ENCODE measurements around the gene LTBP2.
A peak's percentile ranks its signal among the peaks of the same experiment; 100 is the strongest.
"Not testable (repeated sequence)": the region's sequence is repeated elsewhere in the genome, so short reads cannot be mapped to it uniquely, and the experiment has no call there.

The LTBP2 gene

DNA sequence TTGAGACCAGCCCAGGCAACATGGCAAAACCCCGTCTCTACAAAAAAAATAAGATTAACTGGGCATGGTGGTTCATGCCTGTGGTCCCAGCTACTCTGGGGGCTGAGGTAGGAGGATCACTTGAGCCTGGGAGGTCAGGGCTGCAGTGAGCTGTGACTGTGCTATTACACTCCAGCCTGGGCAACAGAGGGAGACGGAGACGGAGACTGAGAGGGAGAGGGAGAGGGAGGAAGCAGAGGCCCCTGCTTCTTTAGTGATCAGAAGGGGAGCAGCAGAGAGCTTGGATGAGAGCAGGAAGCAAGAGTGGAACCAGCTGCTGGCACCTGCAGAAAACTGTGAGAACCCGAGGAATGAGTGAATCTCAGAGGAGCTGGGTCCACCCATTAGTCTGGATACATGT, 72.5 kb downstream of the LTBP2 start:
- H3K4me3 ChIP-seq (ENCODE audit: low read depth, low read length) = no peak overlapping the region
- DNase-seq (ENCODE audit: low read depth) = no peak
- TF ChIP-seq, protein P1, sequence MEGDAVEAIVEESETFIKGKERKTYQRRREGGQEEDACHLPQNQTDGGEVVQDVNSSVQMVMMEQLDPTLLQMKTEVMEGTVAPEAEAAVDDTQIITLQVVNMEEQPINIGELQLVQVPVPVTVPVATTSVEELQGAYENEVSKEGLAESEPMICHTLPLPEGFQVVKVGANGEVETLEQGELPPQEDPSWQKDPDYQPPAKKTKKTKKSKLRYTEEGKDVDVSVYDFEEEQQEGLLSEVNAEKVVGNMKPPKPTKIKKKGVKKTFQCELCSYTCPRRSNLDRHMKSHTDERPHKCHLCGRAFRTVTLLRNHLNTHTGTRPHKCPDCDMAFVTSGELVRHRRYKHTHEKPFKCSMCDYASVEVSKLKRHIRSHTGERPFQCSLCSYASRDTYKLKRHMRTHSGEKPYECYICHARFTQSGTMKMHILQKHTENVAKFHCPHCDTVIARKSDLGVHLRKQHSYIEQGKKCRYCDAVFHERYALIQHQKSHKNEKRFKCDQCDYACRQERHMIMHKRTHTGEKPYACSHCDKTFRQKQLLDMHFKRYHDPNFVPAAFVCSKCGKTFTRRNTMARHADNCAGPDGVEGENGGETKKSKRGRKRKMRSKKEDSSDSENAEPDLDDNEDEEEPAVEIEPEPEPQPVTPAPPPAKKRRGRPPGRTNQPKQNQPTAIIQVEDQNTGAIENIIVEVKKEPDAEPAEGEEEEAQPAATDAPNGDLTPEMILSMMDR (IDR thresholded peaks at IDR 0.05; ENCODE audit: insufficient read depth, low read depth, low read length, missing control alignments) = no peak

DNA sequence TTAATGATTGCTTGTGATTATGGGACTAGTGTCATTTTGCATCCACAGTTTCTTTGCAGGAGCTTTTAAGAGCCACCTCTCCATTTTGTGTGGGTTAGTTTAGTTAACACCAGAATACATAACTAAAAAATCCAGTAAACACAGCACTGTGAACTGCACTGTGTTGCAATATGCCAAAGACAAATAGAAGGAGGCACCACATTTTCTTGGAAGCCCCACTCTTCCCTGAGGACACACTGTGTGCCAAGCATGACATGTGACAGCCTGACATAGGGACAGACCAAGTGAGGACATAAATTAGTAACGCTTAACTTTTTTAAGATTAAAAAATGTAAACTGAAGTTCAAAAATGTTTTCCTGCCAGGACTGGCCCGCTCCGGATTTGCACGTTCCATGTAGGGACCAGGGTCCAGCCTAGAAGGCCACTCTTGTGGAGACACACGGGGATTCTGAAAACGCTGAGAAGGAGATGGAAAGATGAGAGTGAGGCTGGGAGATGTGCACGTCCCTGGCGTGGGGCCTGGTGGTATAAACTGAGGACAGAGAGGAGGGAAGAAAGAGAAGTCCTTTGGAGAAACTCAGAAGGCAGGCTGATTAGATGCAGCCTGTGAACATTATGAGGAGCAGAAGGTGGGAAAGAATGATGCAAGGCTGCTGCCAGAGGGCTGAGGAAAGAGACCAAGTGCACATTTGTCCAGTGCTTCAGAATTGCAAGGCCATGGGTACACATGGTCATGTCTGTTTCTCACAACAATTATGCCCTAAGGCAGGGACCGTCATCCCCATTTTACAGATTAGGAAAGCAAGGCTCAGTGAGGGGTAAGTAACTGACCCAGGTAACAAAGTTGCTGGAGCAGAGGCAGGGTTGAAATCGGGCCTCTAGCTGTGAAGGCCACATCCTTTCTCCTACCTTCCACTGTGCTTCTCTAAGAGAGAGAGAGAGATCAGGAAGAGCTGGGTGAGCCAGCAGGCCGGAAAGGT, 73.3 kb downstream of the LTBP2 start:
- no peak for DNase-seq (ENCODE audit: low read depth)
- H3K4me3 ChIP-seq (ENCODE audit: low read depth, low read length) = no peak overlapping the region
- TF ChIP-seq, protein P1 (IDR thresholded peaks at IDR 0.05; ENCODE audit: insufficient read depth, low read depth, low read length, missing control alignments) = no peak

DNA sequence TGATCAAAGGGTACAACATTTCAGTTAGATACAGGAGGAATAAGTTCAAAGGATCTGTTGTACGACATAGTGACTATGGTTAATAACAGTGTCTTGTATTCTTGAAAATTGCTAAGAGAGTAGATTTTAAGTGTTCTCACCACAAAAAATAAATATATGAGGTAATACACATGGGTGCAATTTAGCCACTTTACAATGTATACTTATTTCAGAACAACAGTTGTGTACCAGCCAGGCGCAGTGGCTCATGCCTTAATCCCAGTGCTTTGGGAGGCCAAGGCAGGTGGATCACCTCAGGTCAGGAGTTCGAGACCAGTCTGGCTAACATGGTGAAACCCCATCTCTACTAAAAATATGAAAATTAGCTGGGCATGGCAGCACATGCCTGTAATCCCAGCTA, 75.7 kb downstream of the LTBP2 start:
- not testable (repeated sequence) for H3K4me3 ChIP-seq (ENCODE audit: low read depth, low read length); DNase-seq (ENCODE audit: low read depth)

DNA sequence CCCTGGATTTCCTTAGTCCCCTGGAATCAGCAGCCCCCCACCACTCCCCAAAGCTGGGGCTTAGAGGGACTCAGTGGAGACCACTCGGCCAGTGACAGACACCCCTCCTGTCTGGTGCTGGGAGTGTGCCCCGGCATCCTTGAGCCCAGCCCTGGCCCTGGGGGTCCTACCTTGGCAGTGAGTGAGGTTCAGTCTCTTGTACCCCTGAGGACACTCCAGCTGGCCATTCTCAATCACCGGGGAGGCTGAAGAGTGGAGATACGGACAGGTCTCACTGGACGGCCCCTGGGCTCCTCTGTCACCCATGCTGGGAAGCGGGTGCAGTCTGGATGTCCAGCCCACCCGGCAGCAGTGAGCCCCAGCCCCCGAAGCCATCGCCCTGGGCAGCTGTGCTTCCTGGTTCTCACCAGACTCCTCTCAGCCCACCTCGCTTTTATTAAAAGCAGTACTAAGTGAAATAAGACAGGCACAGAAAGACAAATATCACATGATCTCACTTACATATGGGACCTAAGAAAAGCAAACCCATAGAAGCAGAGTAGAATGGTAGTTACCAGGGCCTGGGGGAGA, 76.2 kb downstream of the LTBP2 start:
- H3K4me3 ChIP-seq (ENCODE audit: low read depth, low read length) = no peak overlapping the region
- TF ChIP-seq, protein P1 (IDR thresholded peaks at IDR 0.05; ENCODE audit: insufficient read depth, low read depth, low read length, missing control alignments) = no peak
- no peak for DNase-seq (ENCODE audit: low read depth)

DNA sequence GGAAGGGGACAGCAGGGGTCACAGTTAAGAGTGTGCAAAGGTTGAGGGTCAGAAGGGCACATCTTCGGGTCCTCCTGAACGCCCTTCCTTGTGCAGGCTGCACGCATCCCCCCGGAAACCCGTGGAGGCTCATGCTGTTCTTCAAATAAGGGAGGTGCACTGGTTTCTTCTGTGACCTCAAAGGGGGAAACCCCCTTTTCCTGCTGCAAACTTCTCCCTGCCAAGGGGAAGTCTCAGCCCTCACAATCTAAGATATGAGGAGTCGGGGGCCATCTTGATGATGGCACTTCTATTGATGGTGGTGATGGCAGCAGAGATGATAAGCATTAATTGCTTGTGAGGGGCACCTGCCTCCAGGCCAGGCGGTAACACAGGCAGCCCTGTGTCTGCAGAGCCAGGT, 78.5 kb downstream of the LTBP2 start:
- H3K4me3 ChIP-seq (ENCODE audit: low read depth, low read length) = no peak overlapping the region
- TF ChIP-seq, protein P1 (IDR thresholded peaks at IDR 0.05; ENCODE audit: insufficient read depth, low read depth, low read length, missing control alignments) = no peak
- DNase-seq (ENCODE audit: low read depth) = no peak

DNA sequence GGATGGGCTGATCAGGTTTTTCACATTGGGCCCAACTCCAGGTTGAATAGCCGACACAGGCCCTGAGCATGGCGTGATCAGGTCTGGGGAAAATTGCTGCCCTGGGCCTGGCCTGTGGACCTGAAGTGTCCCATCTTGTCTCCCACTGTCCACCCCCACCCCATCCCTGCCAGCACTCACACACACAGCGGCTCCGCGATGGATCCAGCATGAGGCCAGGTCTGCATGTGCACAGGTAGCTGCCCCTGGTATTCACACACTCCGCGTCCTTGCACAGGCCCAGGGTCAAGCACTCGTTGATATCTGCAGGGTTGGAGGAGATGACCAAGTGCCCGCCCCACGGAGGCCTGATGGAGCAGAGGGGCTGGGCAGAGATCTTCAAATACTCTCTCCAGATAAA, 79.8 kb downstream of the LTBP2 start:
- TF ChIP-seq, protein P1 (IDR thresholded peaks at IDR 0.05; ENCODE audit: insufficient read depth, low read depth, low read length, missing control alignments) = no peak
- H3K4me3 ChIP-seq (ENCODE audit: low read depth, low read length) = no peak overlapping the region
- no peak for DNase-seq (ENCODE audit: low read depth)

DNA sequence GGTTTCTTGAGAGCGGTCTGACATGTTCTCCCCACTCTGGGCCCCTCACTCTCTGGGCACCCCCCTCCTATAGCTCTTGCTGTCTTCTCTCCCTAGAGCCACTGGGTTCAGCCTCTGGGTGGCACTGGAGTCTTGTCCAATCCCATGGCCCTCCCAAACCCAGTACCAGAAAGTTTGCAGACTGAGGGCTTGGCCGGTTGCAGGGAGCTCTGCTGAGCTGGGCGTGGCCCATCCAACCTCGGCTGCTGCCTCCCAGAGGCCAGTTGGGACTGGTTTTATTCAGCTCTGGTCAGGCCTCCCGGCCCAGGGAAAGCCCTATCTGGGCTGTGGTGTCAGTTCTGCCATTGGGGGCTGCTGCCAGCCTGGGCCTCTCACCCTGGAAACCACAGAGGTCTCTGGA, 80.6 kb downstream of the LTBP2 start:
- no peak overlapping the region for H3K4me3 ChIP-seq (ENCODE audit: low read depth, low read length)
- peak; percentile 6 for DNase-seq (ENCODE audit: low read depth)
- TF ChIP-seq, protein P1 (IDR thresholded peaks at IDR 0.05; ENCODE audit: insufficient read depth, low read depth, low read length, missing control alignments) = no peak

Data from GM12865 (cell line).